GM21528 (cell line): ENCODE measurements around the gene AHSG.

Source experiments
- ATAC-seq: cut with Tn5 transposase; IDR thresholded peaks from one replicate; pipeline ENCODE4 v1.9.1; 2021; ENCODE audit warnings: mild to moderate bottlenecking, moderate library complexity; ENCODE audit not compliant: unreplicated experiment, low FRiP score

Gene AHSG

DNA sequence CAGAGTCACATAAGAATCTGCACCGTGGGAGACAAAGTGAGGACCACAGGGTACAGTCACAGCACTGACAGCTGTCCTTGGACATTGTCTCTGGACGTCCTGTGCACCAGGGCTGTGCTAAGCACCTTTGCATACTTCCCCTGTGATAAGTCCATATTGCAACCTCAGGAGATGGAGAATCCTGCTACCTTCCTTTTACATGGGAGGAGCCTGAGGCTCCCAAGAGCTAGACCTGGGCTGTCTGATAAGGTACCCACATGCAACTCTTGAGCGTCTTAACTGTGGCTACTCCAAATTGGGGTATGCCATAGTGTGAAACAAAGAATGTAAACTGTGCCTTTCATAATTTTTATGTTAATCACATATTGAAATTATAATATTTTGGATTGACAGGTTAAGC is 24.8 kb downstream of the AHSG start:
- ATAC-seq = no peak

GRCh38 chr3:186638259-186638658 is 25.4 kb downstream of the AHSG start:
- no peak for ATAC-seq

DNA sequence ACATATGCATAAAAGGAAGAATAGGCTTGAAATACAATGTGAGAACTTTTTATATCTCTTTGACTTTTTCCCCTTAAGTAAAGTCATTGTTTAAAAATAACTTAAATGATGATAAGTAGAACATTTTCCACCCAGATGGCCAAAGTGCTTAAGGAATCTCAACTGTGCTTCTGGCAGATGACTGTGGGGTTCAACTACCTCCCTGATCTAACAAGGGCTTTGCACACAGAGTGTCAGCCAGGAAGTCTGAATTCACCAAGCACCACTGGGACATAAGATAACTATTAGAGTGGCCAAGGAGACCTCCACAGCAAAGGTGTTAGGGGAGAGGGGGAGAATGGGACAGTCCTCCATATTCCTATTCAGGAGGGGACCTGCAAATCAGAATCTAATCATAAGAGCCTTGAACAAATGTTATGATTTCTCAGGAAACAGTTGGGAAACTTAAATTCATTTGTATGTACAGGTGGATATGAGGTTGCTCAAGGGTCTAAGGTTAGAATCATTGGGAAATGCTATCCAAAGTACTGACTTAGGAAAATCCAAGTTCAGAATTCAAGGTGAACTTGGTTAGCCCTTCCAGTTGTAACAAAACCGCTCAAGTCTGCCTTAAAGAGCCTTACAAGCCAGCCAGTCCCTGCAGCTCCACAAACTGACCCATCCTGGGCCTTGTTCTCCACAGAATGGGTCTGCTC is 27.1 kb downstream of the AHSG start, which contains the start of gene FETUB:
Gene FETUB, plus strand, starts transcription at position 622 of the 695 bp plus-strand sequence. Its CDS starts 62 bp downstream, at position 684.
- no peak for ATAC-seq

DNA sequence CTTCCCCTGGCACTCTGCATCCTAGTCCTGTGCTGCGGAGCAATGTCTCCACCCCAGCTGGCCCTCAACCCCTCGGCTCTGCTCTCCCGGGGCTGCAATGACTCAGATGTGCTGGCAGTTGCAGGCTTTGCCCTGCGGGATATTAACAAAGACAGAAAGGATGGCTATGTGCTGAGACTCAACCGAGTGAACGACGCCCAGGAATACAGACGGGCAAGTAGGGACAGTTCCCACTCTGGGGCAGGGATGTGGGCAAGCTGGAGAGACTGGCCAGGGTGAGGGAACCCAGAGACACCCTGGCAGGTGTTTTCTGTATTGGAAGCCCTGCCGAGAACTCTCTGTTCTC is 27.6 kb downstream of the AHSG start:
- no peak for ATAC-seq

GRCh38 chr3:186640929-186641328 is 28.1 kb downstream of the AHSG start:
- ATAC-seq = no peak

DNA sequence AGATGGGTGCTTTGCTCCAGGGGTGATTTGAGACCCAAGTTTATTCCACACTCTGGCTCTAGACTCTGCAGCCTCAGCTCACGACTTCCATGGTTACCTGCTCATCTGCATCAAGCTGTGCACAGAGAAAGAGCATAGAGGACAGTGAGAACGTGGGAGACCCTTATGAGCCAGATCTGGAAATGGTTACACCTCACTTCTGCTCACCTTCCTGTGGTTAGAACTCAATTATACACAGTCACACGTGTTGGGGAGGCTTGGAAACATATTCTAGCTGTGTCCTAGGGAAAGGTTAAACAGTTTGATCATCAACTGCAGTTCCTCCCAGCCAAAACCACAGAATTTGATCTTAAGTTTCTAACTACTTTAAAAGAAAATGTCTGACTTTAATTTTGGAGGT is 29.2 kb downstream of the AHSG start:
- no peak for ATAC-seq

DNA sequence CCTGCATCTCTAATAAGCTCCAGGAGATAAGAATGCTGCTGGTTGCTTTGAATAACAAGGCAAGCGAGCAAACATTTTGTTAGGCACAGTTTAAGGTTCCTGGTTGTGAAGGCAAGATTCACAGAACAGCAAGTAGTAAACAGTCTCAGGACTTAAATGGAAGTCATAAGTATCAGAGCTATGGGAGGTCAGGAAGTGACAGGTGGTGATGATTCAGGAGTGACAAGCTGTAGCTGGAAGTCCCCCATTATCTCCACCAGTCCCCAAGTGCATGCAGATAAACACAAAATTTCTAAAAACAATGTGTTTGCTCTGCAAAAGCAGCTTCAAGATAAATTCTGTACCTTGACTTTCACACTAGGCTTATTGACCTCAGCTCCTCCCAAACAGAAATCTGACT is 30.6 kb downstream of the AHSG start:
- no peak for ATAC-seq

GRCh38 chr3:186644683-186645082 is 31.8 kb downstream of the AHSG start:
- ATAC-seq = no peak

GRCh38 chr3:186646106-186646505 is 33.2 kb downstream of the AHSG start:
- ATAC-seq = no peak

GRCh38 chr3:186646841-186647240 is 34.0 kb downstream of the AHSG start:
- ATAC-seq = no peak

- no peak for ATAC-seq
These were observed 36.0 kb downstream of the AHSG start for GRCh38 chr3:186648851-186649250.

DNA sequence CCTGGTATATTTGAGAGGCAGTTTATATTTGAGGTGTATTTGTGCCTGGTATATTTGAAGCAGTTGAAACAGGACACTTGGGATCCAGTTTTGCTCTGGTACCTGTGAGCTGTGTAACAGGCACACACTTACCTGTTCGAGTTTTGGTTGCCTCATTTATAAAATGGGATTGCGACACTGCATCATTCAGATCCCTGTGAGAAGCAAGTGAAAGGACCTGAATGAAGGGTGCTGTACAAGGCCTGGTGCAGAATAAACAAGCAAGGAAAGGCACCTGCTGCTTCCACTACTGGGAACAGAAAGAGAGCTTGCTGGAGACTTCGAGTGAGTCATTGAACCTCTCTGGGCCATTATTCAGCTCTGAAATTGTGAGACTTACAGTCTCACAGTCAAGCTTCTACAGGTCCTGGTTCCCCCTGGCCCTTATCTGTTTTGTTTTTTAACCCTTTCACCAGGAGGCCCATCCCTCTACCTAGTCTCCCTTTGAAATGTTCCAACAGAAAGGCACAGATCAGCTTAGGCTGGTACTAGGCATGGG is 38.9 kb downstream of the AHSG start:
- no peak for ATAC-seq

GRCh38 chr3:186653080-186653707 is 40.3 kb downstream of the AHSG start:
- peak; percentile 98 for ATAC-seq

GRCh38 chr3:186653984-186654383 is 41.1 kb downstream of the AHSG start:
- ATAC-seq = no peak

DNA sequence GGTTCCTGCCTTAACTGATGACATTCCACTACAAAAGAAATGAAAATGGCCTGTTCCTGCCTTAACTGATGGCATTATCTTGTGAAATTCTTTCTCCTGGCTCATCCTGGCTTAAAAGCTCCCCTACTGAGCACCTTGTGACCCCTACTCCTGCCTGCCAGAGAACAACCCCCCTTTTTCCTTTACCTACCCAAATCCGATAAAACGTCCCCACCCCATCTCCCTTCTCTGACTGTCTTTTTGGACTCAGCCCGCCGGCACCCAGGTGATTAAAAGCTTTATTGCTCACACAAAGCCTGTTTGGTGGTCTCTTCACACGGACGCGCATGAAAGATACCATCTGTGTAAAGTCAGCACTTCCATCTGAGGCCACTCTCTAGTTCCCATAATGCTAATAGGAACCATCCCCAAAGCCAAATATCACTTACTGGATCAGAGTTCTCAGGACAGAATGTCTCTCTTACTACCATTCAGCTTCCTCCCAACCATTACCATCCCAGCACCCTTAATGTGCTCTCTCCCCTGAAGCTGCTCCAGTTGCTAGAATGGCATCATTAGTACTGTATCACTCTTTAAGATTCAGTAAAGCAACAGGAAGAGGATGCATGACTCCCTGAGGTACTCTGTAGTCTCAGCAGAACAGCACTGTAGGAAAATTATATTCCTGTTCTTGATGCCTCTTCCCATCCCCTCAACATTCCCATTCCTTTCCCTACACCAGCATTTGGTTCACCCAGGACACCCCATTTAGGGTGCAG is 50.7 kb downstream of the AHSG start:
- ATAC-seq = no peak

DNA sequence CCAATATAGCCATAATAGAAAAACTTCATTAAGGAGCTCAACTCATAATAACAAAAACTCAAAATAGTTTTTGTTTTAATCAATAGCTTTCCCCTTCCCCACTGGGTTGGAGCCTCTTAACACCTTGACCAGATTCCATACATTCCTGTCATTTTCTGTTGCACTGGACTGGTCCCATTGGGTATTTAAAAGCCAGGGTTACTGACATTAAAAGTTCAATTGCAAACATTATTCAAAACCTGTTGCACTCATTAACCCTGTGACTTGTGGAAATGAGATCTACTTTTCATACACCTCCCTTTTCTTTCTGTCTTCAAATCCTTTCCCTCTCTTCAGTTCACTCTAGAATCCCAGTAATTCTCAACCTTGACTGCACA is 51.2 kb downstream of the AHSG start:
- ATAC-seq = no peak

DNA sequence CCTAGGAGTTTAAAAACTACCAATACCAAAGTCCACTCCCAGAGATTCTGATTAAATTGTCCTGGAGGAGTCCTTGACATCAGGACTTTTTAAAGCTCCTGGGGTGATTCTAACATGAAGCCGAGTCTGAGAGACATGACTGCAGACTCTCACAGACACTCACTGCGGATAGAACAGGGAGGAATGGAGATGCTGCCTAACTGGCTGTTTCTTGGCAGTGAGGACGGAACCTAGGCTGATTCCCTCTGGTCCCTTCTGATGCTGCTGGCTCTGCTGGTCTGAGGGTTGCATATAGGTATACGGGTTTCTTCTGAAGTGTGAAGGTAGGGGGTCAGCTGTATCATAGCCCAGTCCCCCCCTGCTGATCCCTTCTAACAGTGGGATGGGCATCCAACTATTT is 51.6 kb downstream of the AHSG start:
- ATAC-seq = no peak

DNA sequence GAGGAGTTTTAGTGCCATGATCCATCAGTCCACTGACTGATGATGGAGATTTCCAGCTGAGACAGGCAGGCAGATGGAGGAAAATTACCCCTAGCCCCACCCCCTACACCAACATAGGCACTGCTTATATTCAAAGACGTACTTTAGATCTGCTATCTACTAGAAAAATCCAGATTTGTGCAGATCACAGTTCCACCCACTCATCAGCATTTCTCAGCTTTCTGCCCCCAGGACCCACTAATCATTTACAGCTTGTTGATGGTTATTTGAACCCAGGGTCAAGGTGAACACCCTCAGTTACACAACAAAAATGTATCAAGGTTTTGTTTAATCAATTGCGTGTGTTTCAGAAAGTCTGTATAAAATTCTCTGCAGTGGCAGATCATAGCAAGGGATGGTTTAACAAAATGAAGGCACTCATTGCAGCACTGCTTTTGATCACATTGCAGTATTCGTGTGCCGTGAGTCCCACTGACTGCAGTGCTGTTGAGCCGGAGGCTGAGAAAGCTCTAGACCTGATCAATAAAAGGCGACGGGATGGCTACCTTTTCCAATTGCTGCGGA is 52.8 kb downstream of the AHSG start, which contains the start of gene HRG:
Gene HRG, plus strand, starts transcription at position 390 of the 564 bp plus-strand sequence. Its CDS starts 18 bp downstream, at position 408.
- ATAC-seq = no peak

- ATAC-seq = no peak
These were observed 55.6 kb downstream of the AHSG start for GRCh38 chr3:186668426-186668825.

DNA sequence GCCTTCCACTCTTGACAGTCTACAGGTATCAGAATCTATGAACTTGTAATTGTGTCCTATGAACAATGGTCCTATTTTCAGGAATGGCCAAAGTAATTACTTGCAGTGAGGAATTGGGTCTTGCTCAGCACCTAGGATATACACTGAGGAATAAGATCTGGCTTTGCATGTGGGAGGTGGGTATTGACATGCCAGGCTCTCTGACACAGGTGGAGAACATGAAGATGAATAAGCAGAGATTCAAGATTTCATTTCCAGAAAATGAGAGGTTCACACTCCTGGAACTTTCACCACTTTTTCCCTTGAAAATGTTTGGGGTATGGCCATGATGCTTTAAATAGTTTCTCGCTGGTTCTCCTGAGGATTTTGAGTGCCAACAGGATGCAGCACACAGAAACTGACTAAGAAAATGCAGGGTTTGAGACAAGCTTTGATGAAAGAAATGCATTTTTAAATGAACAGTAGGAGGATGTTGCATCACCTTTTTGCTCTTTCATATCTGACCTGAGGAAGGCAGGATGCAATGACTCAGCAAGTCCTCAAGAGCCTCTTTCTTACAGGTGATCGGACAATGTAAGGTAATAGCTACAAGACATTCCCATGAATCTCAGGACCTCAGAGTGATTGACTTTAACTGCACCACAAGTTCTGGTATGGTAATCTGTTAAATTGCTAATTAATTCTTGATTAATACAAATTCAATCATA is 56.7 kb downstream of the AHSG start:
- ATAC-seq = no peak
